Mesothelial cell of epicardium (in vitro differentiated cells): ENCODE measurements around the gene ADRA2C. TPM values are rescaled to one million over a fixed set of nuclear protein-coding genes. Genes with fewer than 3 reads are reported as not detected.

ENCODE experiments used
- DNase-seq, 2 experiments: peaks; one replicate each; pipeline ENCODE4 v3.0.0; 2021; ENCODE audit warnings: low spot score in 2 of 2; ENCODE audit not compliant: unreplicated experiment in 2 of 2
- H3K27ac Mint-ChIP-seq: 2 replicates; pipeline ENCODE4 v1.8.0; 2021; ENCODE audit warnings: mixed read lengths
- H3K27me3 Mint-ChIP-seq: 2 replicates; pipeline ENCODE4 v1.8.0; 2021; ENCODE audit warnings: low read depth, mixed read lengths
- H3K36me3 Mint-ChIP-seq: 2 replicates; pipeline ENCODE4 v1.8.0; 2021; ENCODE audit warnings: mixed read lengths
- H3K4me1 Mint-ChIP-seq: 2 replicates; pipeline ENCODE4 v1.8.0; 2021; ENCODE audit warnings: mixed read lengths
- H3K4me3 Mint-ChIP-seq: 2 replicates; pipeline ENCODE4 v1.8.0; 2021; ENCODE audit warnings: mild to moderate bottlenecking, moderate library complexity, mixed read lengths
- H3K9me3 Mint-ChIP-seq: 2 replicates; pipeline ENCODE4 v1.8.0; 2021; ENCODE audit warnings: mixed read lengths
- total RNA-seq: library from RNA; stranded (reverse); gene quantifications from 3 replicates; pipeline ENCODE4 v1.2.1, GENCODE V29; 2021
- TF ChIP-seq, protein P1 (sequence below): fragments of 200-600 bp; sonication (generic); IDR thresholded peaks from one replicate; pipeline ENCODE4 v1.5.0; 2021; ENCODE audit warnings: antibody characterized with exemption; ENCODE audit not compliant: unreplicated experiment

ADRA2C gene
- total RNA-seq, 1 donor from 2014 or later, result 2.1 TPM

- Mint-ChIP-seq H3K4me3 (no peak overlapping the region), H3K27me3 (peaks cover 19% of the 10 kb centered on the region), H3K36me3 (no peaks in the 10 kb centered on the region), H3K27ac (no peak overlapping the region), H3K9me3 (peaks cover 25% of the 10 kb centered on the region), H3K4me1 (peaks cover 4% of the 10 kb centered on the region)
- TF ChIP-seq, protein P1, sequence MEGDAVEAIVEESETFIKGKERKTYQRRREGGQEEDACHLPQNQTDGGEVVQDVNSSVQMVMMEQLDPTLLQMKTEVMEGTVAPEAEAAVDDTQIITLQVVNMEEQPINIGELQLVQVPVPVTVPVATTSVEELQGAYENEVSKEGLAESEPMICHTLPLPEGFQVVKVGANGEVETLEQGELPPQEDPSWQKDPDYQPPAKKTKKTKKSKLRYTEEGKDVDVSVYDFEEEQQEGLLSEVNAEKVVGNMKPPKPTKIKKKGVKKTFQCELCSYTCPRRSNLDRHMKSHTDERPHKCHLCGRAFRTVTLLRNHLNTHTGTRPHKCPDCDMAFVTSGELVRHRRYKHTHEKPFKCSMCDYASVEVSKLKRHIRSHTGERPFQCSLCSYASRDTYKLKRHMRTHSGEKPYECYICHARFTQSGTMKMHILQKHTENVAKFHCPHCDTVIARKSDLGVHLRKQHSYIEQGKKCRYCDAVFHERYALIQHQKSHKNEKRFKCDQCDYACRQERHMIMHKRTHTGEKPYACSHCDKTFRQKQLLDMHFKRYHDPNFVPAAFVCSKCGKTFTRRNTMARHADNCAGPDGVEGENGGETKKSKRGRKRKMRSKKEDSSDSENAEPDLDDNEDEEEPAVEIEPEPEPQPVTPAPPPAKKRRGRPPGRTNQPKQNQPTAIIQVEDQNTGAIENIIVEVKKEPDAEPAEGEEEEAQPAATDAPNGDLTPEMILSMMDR, result no peak
- DNase-seq, result no peak
Observed at GRCh38 chr4:3797831-3798790, 31.9 kb downstream of the ADRA2C start.

DNA sequence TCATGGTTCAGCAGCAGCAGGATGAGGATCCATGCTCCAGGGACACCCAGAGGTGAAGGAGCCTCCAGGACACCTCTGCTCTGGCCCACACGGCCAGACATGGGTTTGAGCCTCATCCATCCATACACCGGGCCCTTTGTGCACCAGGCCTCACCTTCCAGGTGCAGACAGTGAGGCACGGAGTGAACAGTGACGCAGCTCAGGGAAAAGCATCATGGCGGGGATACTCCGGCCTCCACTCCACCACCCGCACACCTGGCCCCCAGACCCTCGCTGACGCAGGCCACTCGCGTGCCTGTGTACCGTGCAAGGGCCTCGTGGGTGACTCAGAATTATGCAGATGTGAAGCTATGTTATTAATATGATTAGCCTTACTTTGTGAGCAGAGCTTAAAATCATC lies 33.3 kb downstream of the ADRA2C start:
- Mint-ChIP-seq H3K4me1 (peaks cover 4% of the 10 kb centered on the region), H3K27ac (no peak overlapping the region), H3K9me3 (peaks cover 19% of the 10 kb centered on the region), H3K4me3 (no peak overlapping the region), H3K36me3 (no peaks in the 10 kb centered on the region), H3K27me3 (peaks cover 19% of the 10 kb centered on the region)
- TF ChIP-seq, protein P1, result no peak
- DNase-seq, result no peak

DNA sequence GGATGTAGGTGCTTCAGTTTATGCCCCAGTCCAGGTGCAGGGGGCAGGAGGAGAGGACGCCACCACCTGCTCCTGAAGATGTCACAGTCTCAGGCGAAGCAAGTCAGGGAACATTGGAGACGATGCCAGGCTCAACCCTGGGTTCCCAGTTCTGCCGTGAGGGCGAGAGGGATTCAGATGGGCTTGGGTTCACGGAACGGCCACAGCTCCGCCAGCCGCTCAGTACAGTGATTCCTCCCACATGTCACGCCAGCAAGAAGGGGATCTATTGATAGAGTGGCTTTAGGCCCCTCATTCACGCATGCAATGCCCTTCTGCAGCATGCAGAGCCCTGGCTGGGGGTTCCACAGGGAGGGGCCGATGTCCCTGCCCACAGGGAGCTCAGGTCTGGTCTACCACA lies 34.2 kb downstream of the ADRA2C start:
- peaks cover 19% of the 10 kb centered on the region for H3K27me3 Mint-ChIP-seq
- no peak for DNase-seq
- TF ChIP-seq, protein P1, result no peak
- H3K4me1 Mint-ChIP-seq, result peaks cover 4% of the 10 kb centered on the region
- no peak overlapping the region for H3K4me3 Mint-ChIP-seq
- peaks cover 10% of the 10 kb centered on the region for H3K9me3 Mint-ChIP-seq
- H3K36me3 Mint-ChIP-seq, result no peaks in the 10 kb centered on the region
- H3K27ac Mint-ChIP-seq, result no peak overlapping the region

GRCh38 chr4:3801521-3801920 lies 35.3 kb downstream of the ADRA2C start:
- Mint-ChIP-seq H3K9me3 (peaks cover under 1% of the 10 kb centered on the region), H3K4me3 (no peak overlapping the region), H3K36me3 (no peaks in the 10 kb centered on the region), H3K27me3 (peaks cover 23% of the 10 kb centered on the region), H3K4me1 (peaks cover 4% of the 10 kb centered on the region), H3K27ac (no peak overlapping the region)
- no peak for DNase-seq
- TF ChIP-seq, protein P1, result no peak

DNA sequence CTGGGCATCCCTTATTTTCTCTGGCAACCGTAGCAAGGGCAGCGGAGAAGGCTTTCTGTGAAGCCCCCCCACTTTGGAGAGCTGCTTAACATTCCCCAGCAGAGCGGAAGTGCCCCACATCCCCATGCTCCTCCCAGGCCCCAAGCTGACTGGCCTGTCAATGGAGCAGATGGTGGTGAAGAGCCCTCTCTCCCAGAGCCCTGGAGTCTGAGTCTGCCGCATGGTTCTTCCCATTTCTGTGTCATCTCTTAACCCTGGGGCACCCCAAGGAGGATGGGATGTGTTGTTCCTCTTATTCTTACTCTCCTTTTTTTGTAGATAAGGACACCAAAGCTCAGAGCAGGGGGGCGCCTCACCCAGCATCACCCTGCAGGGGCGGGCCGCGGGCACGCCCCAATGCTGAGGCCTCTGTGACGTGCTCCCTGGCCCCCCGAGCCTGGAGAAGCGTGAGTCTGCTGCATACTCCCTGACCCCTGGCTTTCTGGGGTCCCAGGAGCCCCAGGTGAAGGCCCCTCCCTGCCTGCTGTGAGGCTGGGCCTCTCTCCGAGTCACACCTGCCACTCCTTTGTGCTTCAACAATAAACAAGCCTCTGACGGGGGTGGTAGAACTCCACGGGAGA lies 35.9 kb downstream of the ADRA2C start:
- Mint-ChIP-seq H3K27me3 (peaks cover 27% of the 10 kb centered on the region), H3K9me3 (no peaks in the 10 kb centered on the region), H3K36me3 (no peaks in the 10 kb centered on the region), H3K27ac (no peak overlapping the region), H3K4me3 (no peak overlapping the region), H3K4me1 (peaks cover 4% of the 10 kb centered on the region)
- TF ChIP-seq, protein P1, result no peak
- no peak for DNase-seq
